SKM-1 (cell line): Measurements from ENCODE around the gene ADGRA3.
"Not testable (repeated sequence)": the region's sequence is repeated elsewhere in the genome, so short reads cannot be mapped to it uniquely, and the experiment has no call there.

ENCODE experiments used
- DNase-seq: peaks from one replicate; lab custom pipeline; 2025; ENCODE audit not compliant: unreplicated experiment; lab: John Stamatoyannopoulos, UW

The ADGRA3 gene

DNA sequence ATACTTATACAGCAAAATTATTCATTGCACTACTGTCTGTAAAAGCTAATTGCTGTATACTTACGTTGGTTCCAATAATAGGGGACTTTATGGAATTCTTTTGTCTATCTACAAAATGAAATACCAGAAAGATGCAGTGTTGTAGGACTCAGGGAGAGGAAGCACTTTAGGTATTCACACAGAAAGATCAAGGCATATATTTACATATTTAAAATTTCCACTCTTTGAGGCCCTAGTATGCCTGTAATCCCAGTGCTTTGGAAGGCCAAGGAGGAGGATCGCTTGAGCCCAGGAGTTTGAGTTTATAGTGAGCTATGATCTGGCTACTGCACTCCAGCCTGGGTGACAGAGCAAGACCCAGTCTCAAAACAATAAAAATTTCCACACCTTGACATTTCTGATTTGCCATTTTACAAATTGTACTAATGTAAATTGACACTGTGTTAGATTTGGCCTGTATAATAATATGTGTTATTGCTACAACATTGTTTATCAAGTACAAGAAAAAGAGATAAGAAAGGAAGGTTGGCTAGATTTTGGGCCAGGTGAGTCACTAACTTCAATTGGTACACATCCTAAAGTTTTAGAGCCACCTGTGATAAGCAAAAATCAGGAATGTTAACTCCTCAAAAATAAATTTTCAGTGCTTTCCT is 35.1 kb downstream of the ADGRA3 start:
- DNase-seq: no peak

DNA sequence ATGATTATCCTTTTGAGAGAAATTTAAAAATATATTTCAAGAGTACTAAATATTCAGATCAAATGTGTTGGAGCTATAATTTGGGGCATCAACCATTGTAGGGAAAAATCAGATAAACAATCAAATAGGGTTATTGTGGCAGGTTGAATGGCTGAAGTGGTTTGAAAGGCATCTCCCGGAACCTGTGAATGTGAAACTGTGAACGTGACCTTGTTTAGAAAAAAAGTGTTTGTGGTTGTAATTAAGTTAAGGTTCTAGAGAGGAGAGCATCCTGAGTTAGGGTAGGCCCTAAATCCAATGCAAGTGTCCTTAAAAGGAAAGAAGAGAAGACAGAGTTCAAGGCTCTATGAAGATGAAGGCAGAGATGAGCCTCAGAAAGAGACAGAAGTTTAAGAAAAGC is 37.4 kb downstream of the ADGRA3 start:
- no peak for DNase-seq

DNA sequence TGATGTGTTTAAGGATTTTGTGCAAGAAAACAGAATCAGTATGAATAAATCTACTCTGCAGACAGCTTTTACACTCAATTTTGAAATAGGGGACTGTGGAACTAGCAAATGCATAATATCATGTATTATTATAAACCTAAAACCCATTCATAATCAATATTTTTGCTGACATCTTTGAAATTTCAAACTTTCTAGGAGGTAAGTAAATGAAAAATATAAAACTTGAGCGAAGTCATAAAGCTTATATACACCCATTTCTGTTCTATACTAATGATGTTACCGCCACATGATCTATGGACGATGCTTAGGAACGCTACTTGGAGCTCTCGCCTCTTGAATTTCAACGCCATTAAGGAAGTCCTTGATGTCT is 38.1 kb downstream of the ADGRA3 start:
- DNase-seq: no peak

DNA sequence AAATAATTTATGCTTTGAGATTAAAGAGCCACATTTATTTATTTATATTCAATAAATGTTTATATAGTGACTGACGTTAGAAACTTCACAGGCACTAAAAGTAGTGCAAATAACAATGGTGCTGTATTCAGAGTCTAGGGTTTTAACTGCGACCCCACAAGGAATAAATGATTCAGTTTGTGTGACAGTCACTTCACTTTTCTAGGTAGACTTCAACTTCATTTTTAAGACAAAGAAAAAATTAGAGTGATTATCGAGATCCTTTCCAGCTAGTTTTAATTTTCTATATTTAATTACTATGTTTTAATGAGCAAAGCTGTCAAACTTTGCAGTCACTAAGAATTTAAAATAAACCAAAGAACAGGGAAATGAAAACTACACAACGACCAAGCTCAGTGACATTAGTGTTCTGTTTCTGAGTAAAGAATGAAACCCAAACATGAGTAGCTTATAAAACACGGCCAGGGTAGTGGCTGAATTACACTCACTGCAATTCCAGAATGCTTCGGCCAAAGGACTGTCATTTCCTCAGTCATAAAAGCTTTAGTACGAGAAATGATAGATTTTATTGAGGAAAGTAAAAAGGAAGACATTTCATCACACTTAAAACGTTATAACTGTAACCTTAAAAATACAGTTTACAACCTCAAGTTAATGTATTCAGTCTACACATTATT is 38.6 kb downstream of the ADGRA3 start:
- no peak for DNase-seq

DNA sequence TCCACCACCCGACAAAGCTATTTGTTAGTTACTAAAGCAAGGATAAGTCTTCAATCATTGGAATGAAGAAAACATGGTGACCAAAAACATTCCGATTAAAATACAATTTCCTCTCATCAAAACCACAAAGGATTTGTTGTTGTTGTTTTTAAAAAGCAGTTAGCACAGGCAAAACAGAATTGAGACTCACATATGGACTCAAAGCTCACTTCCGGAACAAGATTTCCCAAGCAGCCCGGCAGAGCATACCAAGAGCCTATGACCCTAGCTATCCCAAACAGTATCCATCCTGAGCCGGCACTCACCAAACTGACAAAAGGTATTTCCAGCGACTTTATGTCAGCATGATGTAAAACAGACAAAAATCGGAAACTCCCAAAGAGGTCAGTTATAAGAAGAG is 39.9 kb downstream of the ADGRA3 start:
- no peak for DNase-seq

DNA sequence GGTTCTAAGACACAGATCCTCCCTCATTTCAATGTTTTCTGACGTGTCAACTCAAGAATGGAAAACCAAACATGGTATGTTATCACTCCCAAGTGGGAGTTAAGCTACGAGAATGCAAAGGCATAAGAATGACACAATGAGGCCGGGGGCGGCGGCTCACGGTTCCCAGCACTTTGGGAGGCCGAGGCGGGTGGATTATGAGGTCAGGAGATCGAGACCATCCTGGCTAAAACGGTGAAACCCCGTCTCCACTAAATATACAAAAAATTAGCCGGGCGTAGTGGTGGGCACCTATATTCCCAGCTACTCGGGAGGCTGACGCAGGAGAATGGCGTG is 40.6 kb downstream of the ADGRA3 start:
- not testable (repeated sequence) for DNase-seq

DNA sequence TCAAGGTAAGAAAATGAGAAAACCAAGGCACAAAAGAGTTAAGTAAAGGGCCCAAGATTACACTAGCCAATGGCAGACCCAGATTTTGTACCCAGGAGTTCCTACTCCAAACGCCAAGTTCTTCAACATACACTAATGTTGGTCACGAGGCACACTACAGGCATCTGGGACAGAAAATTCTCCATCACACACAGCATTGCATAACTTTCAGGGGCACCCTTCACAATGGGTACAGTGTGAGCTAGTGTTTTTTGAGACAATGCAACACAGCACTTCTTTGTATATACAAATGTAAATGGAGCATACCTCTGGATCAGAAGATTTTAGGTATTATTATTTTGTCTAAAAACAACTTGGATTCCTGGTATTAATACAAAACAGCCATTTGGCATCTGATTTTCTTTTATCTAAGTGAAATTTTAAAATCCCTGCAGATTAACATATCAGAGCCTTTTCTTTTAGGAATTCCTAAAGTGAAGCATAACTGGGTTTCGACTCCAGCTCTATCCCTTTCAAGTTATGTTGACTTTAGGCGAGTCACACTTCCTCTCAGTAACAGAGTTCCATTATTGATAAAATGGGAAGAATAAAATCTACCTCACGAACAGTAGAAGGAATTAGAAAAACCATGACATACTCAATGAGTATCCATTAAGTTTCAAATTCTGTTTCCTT is 41.1 kb downstream of the ADGRA3 start:
- no peak for DNase-seq

DNA sequence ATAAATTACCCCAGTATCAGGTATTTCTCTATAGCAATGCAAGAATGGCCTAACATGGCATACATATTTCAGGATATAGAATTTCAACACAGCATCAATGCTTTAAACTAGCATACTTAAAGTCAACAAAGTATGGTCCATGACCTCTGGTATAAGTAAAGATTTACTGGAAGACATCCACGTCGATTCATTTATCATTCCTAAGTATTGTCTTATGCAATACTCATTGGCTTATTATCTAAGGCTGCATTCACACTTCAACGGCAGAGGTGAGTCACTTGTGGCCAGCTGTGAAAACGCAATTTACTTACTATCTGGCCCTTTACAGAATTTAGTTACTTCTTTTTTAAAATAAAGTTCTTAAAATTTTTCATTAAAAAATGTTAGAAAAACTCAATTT is 42.6 kb downstream of the ADGRA3 start:
- DNase-seq: no peak

DNA sequence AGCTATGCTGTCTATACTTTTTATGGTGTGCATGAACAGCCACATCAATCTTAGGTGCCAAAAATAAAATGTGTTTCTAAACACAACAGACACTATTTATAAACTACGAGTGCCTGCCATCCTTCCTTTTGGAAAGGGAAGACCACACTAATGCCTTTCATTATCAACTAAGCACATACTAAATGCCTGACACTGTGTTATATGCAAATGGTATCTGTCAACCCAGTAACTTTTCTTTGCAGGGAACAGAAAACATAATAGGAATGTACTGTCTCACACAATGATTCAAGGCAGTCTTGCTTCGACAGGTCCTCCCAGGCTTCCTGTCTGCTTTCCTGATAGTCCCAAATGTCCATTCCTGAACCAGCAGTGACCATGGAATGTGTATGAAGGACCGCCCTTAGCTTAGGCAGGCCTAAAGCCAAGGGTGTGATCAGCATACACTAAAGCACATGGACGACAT is 43.8 kb downstream of the ADGRA3 start:
- no peak for DNase-seq

DNA sequence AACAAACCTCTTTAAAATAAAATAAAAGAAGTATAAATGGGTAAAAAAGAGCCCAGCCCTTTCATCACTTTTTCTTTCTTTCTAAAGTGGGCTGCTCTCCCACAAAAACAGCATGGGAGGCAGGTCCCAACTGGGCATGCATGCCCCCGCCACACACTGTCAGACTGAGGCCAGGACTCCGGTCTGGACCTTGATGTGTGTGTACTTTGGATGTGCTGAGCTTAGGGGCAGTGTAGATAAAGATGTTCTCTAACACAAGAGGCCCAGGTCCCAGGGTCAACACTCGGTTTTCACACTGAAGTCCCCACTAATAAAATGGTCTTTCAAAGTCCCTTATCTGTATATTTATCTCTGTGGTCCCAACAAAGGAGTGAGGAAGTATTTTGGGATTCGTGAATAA is 44.4 kb downstream of the ADGRA3 start:
- no peak for DNase-seq

DNA sequence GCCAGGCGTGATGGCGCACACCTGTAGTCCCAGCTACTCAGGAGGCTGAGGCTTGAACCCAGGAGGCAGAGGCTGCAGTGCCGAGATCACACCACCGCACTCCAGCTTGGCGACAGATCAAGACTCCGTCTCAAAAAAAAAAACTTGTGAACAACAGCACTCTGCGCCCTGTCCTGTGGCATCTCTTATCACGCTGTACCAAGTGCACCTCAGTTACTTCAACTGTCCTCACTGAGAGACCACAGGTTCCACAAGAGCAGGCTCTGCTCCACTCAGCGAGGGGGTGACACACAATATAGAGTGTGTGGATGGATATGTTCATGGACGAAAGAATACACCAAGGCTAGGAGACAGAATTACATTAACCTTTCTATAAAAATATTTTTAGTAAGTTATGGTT is 49.3 kb downstream of the ADGRA3 start:
- no peak for DNase-seq

DNA sequence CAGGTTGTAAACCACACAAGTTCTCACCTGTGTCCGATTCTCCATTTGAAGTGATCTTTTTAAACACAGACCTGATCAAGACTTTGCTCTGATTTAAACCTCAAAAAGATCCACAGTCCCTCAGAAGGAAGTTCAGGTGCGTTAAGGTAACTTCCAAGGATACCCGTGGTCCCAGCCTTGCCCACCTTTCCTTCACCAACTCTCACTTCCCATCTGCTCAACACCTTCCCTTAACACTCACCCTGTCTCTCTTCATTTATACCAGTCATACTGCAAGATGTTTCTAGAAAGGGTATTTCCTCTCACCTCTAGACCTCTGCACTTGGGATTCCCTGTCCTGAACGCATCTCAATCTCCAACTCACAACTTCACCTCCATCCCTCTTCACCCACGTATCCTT is 49.9 kb downstream of the ADGRA3 start:
- no peak for DNase-seq

DNA sequence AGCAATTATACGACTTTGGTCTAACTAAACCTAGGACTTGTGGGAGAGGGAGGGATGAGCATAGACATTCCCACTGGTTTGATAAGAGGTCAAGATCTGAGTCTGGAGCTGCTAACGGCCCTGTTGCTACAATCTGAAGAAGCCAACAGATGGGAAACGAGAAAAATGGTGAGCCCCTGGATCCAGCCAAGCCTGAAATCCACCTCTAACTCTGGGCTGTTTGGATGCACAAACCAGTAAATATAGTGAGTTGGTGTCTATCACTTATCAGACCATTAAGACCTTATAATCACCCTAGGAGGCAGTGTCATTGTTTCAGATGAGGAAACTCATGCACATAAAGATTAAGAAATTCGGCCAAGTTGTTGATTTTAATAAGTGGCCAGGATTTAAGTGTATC is 50.5 kb downstream of the ADGRA3 start:
- no peak for DNase-seq

DNA sequence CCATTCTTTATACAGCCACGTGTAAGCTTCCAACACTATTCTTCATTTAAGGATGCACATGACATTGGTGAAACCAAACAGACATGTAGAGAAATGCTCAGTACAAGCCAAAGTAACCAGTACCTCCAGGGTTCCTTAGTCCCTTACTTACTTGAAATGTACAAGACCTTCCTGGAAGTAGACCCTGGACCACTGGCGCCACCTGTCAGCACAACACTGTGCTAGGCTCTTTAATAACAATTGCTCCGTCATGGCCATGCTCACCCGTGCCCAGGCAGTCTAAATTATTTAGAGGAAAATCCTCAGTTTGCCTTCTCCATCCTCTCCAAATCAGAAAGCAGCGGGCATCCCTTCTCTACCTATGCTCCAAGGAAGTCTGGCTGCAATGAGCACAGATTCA is 52.7 kb downstream of the ADGRA3 start:
- no peak for DNase-seq

DNA sequence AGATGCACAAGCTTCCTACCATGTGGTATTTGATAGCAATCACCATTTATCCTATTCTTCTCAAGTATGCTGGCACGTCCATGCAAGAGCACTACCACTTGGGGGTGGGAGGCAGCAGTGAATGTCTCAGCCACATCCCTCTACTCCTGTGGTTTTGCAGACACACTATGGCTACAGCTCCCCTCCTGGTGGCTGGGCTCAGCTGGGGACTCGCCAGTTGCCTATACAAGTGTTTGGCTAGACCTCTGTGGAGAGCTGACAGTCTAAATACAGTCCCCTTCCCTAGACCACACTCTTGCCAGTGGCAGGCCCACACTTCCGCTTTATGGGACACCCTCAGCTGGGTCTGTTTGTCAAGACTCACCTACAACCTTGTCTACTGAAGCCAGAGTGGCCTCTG is 53.2 kb downstream of the ADGRA3 start:
- no peak for DNase-seq

DNA sequence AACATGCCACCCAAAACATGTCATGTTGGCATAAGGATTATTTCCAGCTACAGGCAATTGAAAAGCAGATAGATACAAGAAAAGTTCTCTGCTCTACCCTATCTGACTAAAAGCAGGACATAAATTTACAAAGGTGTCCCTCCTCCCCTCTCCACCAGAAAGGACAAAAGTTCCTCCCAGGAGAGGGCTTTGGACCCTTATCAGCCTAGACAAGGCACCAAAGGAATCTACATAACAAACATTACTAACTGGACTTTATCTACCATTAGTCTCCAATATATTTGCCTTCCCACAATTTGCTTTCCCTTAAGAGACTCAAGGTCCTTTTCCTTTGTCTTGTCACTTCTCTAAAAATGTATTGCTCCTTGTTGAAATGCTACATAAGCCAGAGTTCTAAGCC is 55.6 kb downstream of the ADGRA3 start:
- no peak for DNase-seq

DNA sequence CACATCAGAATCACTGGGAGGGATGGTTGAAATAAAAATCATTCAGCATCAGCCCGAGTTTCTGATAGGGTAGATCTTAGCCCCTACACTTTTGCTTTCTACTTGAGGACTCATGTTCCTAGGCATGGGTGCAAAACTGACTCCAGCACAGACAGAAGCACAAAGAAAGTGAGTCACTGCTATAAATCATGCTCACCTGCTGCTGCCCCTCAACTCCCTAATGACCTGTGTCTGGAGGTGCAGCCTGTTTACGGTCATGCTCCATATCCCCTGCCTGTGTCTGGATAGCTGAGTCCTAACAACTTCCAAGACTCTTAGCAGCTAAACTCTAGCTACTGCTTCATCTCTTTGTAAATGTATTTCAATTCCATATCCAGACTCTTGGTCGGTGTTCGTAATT is 57.8 kb downstream of the ADGRA3 start:
- DNase-seq: no peak

DNA sequence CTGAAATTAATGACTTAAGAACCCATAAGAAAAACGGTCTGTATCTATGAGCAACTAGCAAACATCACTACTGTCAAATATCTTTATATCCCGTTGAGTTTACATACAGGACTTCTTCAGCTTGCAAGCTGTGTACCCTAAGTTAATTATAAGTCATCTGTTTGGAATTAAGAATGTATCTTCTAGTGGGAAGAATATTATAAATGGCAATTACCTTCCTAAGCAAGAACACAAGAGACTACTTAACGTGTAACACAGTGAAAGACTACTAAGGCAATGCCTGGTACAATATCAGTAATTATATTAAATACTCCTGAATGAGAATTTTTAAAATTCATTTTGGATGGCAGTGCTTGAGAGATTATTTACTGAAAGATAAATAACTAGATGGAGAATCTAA is 58.5 kb downstream of the ADGRA3 start:
- no peak for DNase-seq

DNA sequence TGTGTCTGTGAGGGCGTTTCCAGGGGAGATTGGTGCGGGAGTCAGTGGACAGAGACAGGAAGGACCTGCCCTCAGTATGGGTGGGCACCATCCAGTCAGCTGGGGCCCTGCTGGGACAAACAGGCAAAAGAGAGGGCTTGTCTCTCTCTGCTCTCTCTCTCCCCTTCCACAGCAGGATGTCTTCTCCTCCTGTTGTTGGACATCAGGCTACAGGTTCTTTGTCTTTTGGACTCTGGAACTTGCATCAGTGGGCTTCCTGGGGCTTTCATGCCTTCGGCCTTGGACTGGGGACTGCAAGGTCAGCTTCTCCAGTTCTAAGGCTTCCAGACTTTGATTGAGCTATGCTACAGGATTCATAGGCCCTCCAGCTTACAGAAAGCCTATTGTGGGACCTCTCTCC is 59.6 kb downstream of the ADGRA3 start:
- DNase-seq: no peak

DNA sequence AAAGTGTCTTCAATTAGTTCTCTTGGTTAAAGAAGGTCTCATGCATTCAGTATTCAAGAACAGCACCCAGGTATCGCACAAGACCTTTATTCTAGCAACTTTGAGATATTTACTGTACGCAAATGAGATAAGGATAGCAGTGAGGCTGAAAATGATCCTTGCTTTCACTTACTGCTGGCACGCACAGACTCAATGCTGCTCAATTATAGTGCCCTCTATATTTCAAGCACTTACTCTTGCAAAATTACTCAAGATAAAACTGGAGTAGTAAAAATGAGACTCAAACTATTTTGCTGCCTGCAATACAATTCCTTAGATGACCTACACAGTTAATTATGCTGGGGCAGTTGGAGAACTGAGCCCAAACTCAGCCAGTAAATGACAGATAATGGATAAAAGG is 60.9 kb downstream of the ADGRA3 start:
- no peak for DNase-seq

DNA sequence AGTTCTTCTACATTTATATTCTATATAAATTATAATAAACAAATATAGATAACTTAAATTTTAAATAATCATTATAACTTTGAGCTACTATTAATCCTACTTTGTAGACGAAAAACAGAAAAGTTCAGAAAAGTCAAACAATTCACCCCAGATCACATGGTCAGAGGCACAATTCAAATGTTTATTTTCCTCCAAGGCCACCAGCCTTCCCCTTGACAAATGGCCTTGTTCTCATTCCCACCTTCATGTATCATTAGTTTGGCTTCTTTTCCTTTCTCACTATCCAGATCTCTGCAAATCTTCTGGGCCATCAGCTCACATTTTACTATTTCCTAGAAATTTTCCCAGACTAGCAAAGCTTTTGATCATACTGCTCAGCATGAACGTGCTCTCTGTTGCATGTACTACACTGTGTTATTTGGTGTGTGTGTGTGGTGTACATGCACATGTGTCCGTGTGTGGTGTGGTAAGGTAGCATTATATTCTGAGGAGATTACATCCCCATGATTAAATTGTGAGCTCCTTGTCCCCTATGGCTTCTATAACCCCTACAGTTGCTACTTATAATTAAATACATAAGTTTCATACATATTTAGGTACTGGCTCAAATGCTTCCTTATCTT is 61.5 kb downstream of the ADGRA3 start:
- DNase-seq: no peak

DNA sequence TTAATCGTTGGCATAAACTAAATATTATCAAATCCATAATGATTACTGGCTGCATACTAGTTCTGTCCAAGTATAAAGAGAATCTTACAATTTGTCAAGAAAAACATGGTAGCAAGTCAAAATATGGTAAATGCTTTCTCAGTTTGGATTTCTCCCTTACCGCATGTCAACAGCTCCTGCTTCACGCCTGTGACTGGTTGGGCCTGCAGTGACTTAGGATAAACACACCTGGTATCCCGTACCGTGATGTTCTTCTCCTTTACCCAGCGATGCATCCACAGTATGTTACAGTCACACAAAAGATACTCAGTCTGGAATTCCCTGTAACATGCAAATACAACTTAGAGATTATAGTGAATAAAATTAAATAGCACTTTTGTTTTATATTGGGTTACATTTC is 71.1 kb downstream of the ADGRA3 start:
- DNase-seq: no peak
